ENCODE results near the gene PARD3.

The PARD3 gene

DNA sequence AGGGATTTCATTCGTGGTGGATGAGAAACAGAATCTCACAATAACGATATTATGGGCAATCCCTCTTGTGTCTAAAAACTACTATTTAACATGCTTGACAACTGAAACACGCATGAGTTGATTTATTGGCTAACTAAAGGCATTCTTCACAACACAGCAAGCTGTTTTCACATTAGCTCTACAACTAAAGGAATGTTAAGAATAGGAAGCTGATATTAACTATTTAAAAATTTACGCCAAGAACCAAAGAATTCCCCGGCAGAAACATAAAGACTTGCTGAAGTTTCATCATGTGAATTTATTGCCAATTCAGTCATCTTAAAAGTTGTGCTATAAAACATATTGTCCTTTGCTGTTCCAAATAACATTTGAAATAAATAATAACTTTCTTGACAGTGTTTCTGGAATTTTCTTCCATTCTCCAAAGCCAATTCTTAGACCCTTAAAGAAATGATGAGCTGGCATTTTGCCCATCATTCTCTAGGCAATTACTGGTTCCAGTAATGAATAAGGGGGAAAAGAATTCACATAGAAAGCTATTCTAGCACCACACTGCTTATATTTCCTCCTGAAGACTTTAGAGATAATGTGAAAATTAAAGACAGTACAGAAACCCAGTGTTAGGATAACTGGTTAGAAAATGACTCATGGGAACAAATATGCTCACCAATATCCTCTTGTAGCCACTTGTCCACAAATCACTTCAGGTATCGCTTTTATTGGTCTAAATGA is 233.1 kb downstream of the PARD3 start:
- peak; percentile 36 for DNase-seq (ENCODE audit: low read depth, low spot score)
- H3K4me3 ChIP-seq (ENCODE audit: low read depth, low read length): no peak overlapping the region
- ChIA-PET POLR2A (interaction anchor here (0.5 kb wide), 1 partner anchor 461 kb away, joined by 3 read pairs; no protein-coding TSS in a partner anchor), CTCF (interaction anchor here (1.1 to 2.4 kb wide), 3 partner anchors 8 to 56 kb away, joined by 4 to 8 read pairs (median 4); no protein-coding TSS in a partner anchor)
- TF ChIP-seq, protein P1, sequence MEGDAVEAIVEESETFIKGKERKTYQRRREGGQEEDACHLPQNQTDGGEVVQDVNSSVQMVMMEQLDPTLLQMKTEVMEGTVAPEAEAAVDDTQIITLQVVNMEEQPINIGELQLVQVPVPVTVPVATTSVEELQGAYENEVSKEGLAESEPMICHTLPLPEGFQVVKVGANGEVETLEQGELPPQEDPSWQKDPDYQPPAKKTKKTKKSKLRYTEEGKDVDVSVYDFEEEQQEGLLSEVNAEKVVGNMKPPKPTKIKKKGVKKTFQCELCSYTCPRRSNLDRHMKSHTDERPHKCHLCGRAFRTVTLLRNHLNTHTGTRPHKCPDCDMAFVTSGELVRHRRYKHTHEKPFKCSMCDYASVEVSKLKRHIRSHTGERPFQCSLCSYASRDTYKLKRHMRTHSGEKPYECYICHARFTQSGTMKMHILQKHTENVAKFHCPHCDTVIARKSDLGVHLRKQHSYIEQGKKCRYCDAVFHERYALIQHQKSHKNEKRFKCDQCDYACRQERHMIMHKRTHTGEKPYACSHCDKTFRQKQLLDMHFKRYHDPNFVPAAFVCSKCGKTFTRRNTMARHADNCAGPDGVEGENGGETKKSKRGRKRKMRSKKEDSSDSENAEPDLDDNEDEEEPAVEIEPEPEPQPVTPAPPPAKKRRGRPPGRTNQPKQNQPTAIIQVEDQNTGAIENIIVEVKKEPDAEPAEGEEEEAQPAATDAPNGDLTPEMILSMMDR (IDR thresholded peaks at IDR 0.05; ENCODE audit: insufficient read depth, low read length, missing control alignments): no peak

DNA sequence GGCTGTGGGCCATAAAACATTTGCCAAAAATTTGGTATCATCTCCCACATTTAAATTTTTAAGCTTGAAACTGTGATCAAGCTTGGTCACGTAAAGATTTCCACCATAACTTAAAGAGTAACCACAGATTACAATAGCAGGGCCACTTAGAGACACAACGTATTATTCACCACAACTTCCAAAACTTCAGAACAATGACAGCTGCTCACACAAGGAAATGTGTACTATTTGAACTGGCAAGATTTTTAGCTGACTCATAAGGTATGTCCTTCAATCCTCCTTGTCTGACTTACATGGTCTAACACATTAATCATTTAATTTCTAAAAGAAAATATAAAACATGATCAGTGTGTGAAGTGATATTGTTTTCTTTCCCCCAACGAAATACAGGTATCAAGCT is 234.5 kb downstream of the PARD3 start:
- H3K4me3 ChIP-seq (ENCODE audit: low read depth, low read length): no peak overlapping the region
- ChIA-PET POLR2A (no interaction called here), CTCF (interaction anchor here (0.8 to 2.4 kb wide), 5 partner anchors 10 to 61 kb away, joined by 3 to 8 read pairs (median 3); no protein-coding TSS in a partner anchor)
- TF ChIP-seq, protein P1 (IDR thresholded peaks at IDR 0.05; ENCODE audit: insufficient read depth, low read length, missing control alignments): no peak
- no peak for DNase-seq (ENCODE audit: low read depth, low spot score)

DNA sequence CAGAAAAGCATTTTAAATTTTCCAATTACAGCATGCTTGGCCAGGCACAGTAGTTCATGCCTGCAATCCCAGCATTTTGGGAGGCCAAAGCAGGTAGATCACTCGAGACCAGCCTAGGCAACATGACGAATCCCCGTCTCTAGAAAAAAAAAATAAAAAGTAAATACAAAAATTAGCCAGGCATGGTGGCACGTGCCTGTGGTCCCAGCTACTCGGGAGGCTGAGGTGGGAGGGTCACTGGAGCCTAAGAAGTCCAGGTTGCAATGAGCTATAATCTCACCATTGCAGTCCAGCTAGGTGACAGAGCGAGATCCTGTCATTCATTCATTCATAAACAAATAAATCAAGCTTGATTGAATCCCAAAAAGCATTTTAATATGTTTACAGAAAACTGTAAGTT is 234.9 kb downstream of the PARD3 start:
- DNase-seq (ENCODE audit: low read depth, low spot score): no peak
- TF ChIP-seq, protein P1 (IDR thresholded peaks at IDR 0.05; ENCODE audit: insufficient read depth, low read length, missing control alignments): no peak
- CTCF ChIA-PET: interaction anchor here (0.8 to 2.4 kb wide), 4 partner anchors 11 to 58 kb away, joined by 3 to 8 read pairs (median 4); no protein-coding TSS in a partner anchor
- no peak overlapping the region for H3K4me3 ChIP-seq (ENCODE audit: low read depth, low read length)
- POLR2A ChIA-PET: no interaction called here

DNA sequence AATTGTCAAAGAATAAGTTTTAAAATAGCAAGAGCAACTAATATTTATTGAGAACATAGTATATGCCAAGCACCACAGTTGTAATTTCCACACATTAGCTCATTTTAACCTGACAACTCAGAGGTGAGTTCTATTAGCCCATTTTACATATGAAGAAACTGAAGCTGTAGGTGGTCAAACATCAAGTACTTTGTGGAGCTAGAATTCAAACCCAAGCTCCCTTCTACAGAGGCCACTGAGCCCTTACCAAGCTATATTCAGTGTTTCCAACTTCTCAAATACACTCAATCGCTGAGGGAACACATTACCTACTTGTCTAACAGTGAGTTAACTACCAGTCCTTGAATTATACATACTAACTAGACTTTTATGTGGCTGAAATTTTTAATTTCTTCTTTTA is 236.6 kb downstream of the PARD3 start:
- H3K4me3 ChIP-seq (ENCODE audit: low read depth, low read length): no peak overlapping the region
- CTCF ChIA-PET: interaction anchor here (2.2 kb wide), 1 partner anchor 12 kb away, joined by 6 read pairs; no protein-coding TSS in a partner anchor
- TF ChIP-seq, protein P1 (IDR thresholded peaks at IDR 0.05; ENCODE audit: insufficient read depth, low read length, missing control alignments): no peak
- POLR2A ChIA-PET: no interaction called here
- DNase-seq (ENCODE audit: low read depth, low spot score): no peak

DNA sequence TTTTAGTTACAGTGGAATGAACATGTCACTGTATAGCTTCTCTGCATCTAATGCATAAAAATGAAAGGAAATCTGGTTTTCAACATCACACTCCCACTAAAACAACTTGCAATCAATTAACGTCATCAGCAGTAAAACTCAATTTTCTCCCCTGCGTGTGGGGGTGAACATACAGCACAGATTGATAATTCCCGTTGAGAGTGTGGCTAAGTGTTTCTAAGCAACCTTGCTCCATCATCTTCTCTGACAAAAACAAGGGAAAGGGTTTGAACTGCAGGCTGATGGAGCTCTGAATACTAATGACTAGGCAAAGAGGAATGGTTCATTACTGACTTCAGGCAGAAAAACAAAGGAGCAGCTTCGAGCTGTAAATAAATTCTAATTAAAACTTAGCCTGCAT is 238.3 kb downstream of the PARD3 start:
- no peak overlapping the region for H3K4me3 ChIP-seq (ENCODE audit: low read depth, low read length)
- no peak for DNase-seq (ENCODE audit: low read depth, low spot score)
- ChIA-PET POLR2A (no interaction called here), CTCF (interaction anchor here (0.7 to 0.9 kb wide), 2 partner anchors 11 to 62 kb away, joined by 3 read pairs; no protein-coding TSS in a partner anchor)
- TF ChIP-seq, protein P1 (IDR thresholded peaks at IDR 0.05; ENCODE audit: insufficient read depth, low read length, missing control alignments): no peak

DNA sequence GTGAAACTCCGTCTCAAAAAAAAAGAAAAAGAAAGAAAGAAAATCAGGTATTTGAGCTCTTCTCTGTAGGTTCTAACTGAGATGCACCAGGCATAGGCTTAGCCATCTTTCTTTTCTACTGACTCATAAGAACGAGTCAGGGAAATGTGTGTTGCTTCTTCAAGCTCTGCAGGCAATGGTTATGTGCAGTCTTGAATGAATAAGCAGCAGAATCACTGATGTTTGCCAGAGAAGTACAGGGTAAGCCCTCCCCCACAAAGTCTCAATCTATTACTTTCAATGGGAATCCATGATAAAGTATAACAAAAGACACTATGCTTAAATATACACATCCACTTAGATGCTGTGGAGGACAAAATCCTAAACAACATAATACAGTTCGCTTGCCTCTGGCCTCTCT is 239.2 kb downstream of the PARD3 start:
- no peak overlapping the region for H3K4me3 ChIP-seq (ENCODE audit: low read depth, low read length)
- DNase-seq (ENCODE audit: low read depth, low spot score): no peak
- CTCF ChIA-PET: no interaction called here
- TF ChIP-seq, protein P1 (IDR thresholded peaks at IDR 0.05; ENCODE audit: insufficient read depth, low read length, missing control alignments): no peak
- POLR2A ChIA-PET: interaction anchor here (1.5 kb wide), 1 partner anchor 49 kb away, joined by 3 read pairs; no protein-coding TSS in a partner anchor

Data from AG04449 (cell line).